Tibial nerve (tissue), 3 donors: ENCODE results near the gene UFSP1.

Experiments
- CTCF ChIP-seq, 5 experiments: fragments of 200-600 bp in 3 of 5; fragments of 450-650 bp in 2 of 5; sonication (generic) in 3 of 5; IDR thresholded peaks; one replicate each; pipeline ENCODE4 v1.5.1; 2016 to 2019; ENCODE audit warnings: antibody characterized with exemption in 5 of 5, mild to moderate bottlenecking in 3 of 5, moderate library complexity in 2 of 5
- POLR2A ChIP-seq, 2 donors: fragments of 450-650 bp; IDR thresholded peaks; one replicate each; pipeline ENCODE4 v1.6.1; 2017; ENCODE audit warnings: antibody characterized with exemption in 2 of 2, mild to moderate bottlenecking in 2 of 2, moderate library complexity in 2 of 2

- no peak for TF ChIP-seq CTCF (IDR thresholded peaks at IDR 0.05)
- TF ChIP-seq POLR2A (IDR thresholded peaks at IDR 0.05): no peak
Observed at GRCh38 chr7:100866729-100867039, 22.8 kb downstream of the UFSP1 start.
